SK-N-SH treated with all-trans-retinoic acid at 6 μM for 48 hours (cell line): ENCODE measurements around the gene BPIFB6.
A peak's percentile ranks its signal among the peaks of the same experiment; 100 is the strongest.

Experiments used
- ATAC-seq: fragments of 200-7000 bp; cut with Tn5 transposase; 3 replicates; pipeline ENCODE4 v1.9.1; 2020; ENCODE audit warnings: mild to moderate bottlenecking, moderate library complexity
- ARNTL ChIP-seq: fragments of 450-650 bp; formaldehyde crosslinking; IDR thresholded peaks from 2 replicates; pipeline ENCODE4 v1.5.0; 2020; ENCODE audit warnings: low read depth, mild to moderate bottlenecking, moderate library complexity, borderline replicate concordance
- BACH2 ChIP-seq: fragments of 250-450 bp; sonication (Bioruptor Pico); IDR thresholded peaks from 2 replicates; pipeline ENCODE4 v1.9.0; 2021; ENCODE audit warnings: mild to moderate bottlenecking, borderline replicate concordance
- CSDC2 ChIP-seq: fragments of 250-450 bp; sonication (Bioruptor Pico); IDR thresholded peaks from 2 replicates; pipeline ENCODE4 v1.5.0; 2020; ENCODE audit warnings: mild to moderate bottlenecking, moderate library complexity
- ESRRG ChIP-seq: fragments of 250-450 bp; sonication (Bioruptor Pico); IDR thresholded peaks from 2 replicates; pipeline ENCODE4 v1.6.1; 2021; ENCODE audit warnings: mild to moderate bottlenecking
- GLIS3 ChIP-seq: fragments of 250-450 bp; sonication (Bioruptor Pico); IDR thresholded peaks from 2 replicates; pipeline ENCODE4 v1.5.0; 2020; ENCODE audit warnings: mild to moderate bottlenecking, moderate library complexity
- ISL1 ChIP-seq: fragments of 250-450 bp; sonication (Bioruptor Pico); IDR thresholded peaks from 2 replicates; pipeline ENCODE4 v2.1.2; 2022; ENCODE audit warnings: mild to moderate bottlenecking, moderate library complexity
- OSR1 ChIP-seq: fragments of 250-450 bp; sonication (Bioruptor Pico); IDR thresholded peaks from 2 replicates; pipeline ENCODE4 v1.8.0; 2022; ENCODE audit warnings: moderate library complexity, mild to moderate bottlenecking, inconsistent platforms
- PPARA ChIP-seq: fragments of 250-450 bp; sonication (Bioruptor Pico); IDR thresholded peaks from 2 replicates; pipeline ENCODE4 v1.5.0; 2020; ENCODE audit warnings: mild to moderate bottlenecking, borderline replicate concordance
- RARB ChIP-seq: fragments of 250-450 bp; sonication (Bioruptor Pico); IDR thresholded peaks from 2 replicates; pipeline ENCODE4 v1.8.0; 2021; ENCODE audit warnings: mild to moderate bottlenecking, moderate library complexity
- SNAI2 ChIP-seq: fragments of 250-450 bp; sonication (Bioruptor Pico); IDR thresholded peaks from 2 replicates; pipeline ENCODE4 v1.5.0; 2020; ENCODE audit warnings: mild to moderate bottlenecking, moderate library complexity
- TCF4 ChIP-seq: fragments of 250-450 bp; sonication (Bioruptor Pico); IDR thresholded peaks from 2 replicates; pipeline ENCODE4 v1.8.0; 2021; ENCODE audit warnings: mild to moderate bottlenecking, moderate library complexity, borderline replicate concordance
- TOX ChIP-seq: fragments of 250-450 bp; sonication (Bioruptor Pico); IDR thresholded peaks from 2 replicates; pipeline ENCODE4 v1.8.0; 2021; ENCODE audit warnings: mild to moderate bottlenecking, moderate library complexity, borderline replicate concordance
- ZC3H10 ChIP-seq: fragments of 250-450 bp; sonication (Bioruptor Pico); IDR thresholded peaks from 2 replicates; pipeline ENCODE4 v1.5.1; 2021; ENCODE audit warnings: mild to moderate bottlenecking, moderate library complexity
- ZFP3 ChIP-seq: fragments of 250-450 bp; sonication (Bioruptor Pico); IDR thresholded peaks from 2 replicates; pipeline ENCODE4 v1.5.0; 2020; ENCODE audit warnings: mild to moderate bottlenecking, moderate library complexity
- ZFP30 ChIP-seq: fragments of 450-650 bp; formaldehyde crosslinking; IDR thresholded peaks from 2 replicates; pipeline ENCODE4 v1.5.0; 2022; ENCODE audit warnings: mild to moderate bottlenecking, moderate library complexity
- ZNF565 ChIP-seq: fragments of 450-650 bp; formaldehyde crosslinking; conservative IDR thresholded peaks from 2 replicates; pipeline ENCODE4 v1.5.0; 2020; ENCODE audit warnings: low read depth, mild to moderate bottlenecking, moderate library complexity
- ZNF70 ChIP-seq: fragments of 450-650 bp; formaldehyde crosslinking; IDR thresholded peaks from 2 replicates; pipeline ENCODE4 v1.5.0; 2020; ENCODE audit warnings: mild to moderate bottlenecking, moderate library complexity
- ZNF8 ChIP-seq: fragments of 450-650 bp; formaldehyde crosslinking; IDR thresholded peaks from 2 replicates; pipeline ENCODE4 v1.5.0; 2020; ENCODE audit warnings: mild to moderate bottlenecking, moderate library complexity
- TF ChIP-seq, protein P1 (sequence below): fragments of 250-450 bp; sonication (Bioruptor Pico); IDR thresholded peaks from 2 replicates; pipeline ENCODE4 v1.5.1; 2021; ENCODE audit warnings: mild to moderate bottlenecking, moderate library complexity
- TF ChIP-seq, protein P2 (sequence below): fragments of 250-450 bp; sonication (Bioruptor Pico); IDR thresholded peaks from 2 replicates; pipeline ENCODE4 v1.8.0; 2020; ENCODE audit warnings: mild to moderate bottlenecking, moderate library complexity, borderline replicate concordance
- TF ChIP-seq, protein P3 (sequence below): fragments of 250-450 bp; sonication (Bioruptor Pico); IDR thresholded peaks from 2 replicates; pipeline ENCODE4 v1.5.1; 2020; ENCODE audit warnings: low read depth, mild to moderate bottlenecking, moderate library complexity
- TF ChIP-seq, protein P4 (sequence below): fragments of 250-450 bp; sonication (Bioruptor Pico); IDR thresholded peaks from 2 replicates; pipeline ENCODE4 v1.5.0; 2020; ENCODE audit warnings: mild to moderate bottlenecking, moderate library complexity
- TF ChIP-seq, protein P5 (sequence below): fragments of 250-450 bp; sonication (Bioruptor Pico); IDR thresholded peaks from 2 replicates; pipeline ENCODE4 v1.8.0; 2021; ENCODE audit warnings: low read depth, mild to moderate bottlenecking, moderate library complexity, borderline replicate concordance

BPIFB6 gene

DNA sequence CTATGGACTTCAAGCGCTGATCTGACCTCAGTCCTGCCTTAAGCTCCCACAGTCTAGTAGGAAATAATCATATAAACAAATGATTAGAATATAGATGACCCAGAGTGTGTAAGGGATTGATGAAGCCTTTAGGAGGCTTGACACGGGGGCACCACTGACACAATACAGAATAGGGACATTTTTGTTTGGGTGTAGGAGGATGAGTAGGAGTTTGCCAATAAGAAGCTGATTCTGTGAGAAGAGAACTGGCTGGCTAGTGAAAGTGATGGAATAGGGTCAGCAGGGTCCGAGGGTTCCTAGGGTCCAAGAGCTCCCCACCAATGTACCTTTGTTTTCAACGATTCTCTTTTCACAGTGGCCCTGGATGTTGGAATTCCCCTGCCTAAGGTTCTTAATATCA, 40.9 kb downstream of the BPIFB6 start:
- ATAC-seq: no peak
- TF ChIP-seq ISL1 (CRISPR knock-in tag) (no peak), ARNTL (no peak), OSR1 (no peak), ZFP3 (CRISPR knock-in tag) (peak; percentile 57; the same call in 1 of the 2 replicates), BACH2 (no peak), ZC3H10 (CRISPR knock-in tag) (no peak)
- TF ChIP-seq, protein P1, sequence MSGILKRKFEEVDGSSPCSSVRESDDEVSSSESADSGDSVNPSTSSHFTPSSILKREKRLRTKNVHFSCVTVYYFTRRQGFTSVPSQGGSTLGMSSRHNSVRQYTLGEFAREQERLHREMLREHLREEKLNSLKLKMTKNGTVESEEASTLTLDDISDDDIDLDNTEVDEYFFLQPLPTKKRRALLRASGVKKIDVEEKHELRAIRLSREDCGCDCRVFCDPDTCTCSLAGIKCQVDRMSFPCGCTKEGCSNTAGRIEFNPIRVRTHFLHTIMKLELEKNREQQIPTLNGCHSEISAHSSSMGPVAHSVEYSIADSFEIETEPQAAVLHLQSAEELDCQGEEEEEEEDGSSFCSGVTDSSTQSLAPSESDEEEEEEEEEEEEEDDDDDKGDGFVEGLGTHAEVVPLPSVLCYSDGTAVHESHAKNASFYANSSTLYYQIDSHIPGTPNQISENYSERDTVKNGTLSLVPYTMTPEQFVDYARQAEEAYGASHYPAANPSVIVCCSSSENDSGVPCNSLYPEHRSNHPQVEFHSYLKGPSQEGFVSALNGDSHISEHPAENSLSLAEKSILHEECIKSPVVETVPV (CRISPR knock-in tag): no peak

DNA sequence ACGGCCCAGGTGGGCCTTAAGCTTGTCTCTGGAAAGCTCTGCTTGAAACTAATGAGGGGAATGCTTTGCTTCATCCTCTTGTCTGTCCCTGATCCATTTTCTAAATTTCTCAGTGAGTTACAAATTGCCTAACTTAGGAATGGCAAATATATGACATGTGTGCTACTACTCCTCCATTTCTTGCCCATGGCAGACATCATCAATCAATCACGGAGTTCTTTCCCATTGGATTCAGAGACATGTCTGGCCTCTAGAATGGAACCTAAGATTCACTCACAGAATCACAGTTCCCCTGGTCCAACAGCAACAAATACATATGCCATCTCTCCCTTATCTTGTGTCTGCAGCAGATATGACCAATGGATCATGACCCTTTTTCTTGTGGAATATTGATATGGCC, 41.4 kb downstream of the BPIFB6 start:
- TF ChIP-seq PPARA (CRISPR knock-in tag) (no peak), RARB (CRISPR knock-in tag) (no peak), ZFP30 (CRISPR knock-in tag) (no peak), ZNF70 (no peak), GLIS3 (no peak), ESRRG (no peak), ISL1 (CRISPR knock-in tag) (no peak), CSDC2 (CRISPR knock-in tag) (no peak), BACH2 (no peak), ZFP3 (CRISPR knock-in tag) (no peak), ZNF565 (CRISPR knock-in tag) (no peak)
- TF ChIP-seq, protein P2, sequence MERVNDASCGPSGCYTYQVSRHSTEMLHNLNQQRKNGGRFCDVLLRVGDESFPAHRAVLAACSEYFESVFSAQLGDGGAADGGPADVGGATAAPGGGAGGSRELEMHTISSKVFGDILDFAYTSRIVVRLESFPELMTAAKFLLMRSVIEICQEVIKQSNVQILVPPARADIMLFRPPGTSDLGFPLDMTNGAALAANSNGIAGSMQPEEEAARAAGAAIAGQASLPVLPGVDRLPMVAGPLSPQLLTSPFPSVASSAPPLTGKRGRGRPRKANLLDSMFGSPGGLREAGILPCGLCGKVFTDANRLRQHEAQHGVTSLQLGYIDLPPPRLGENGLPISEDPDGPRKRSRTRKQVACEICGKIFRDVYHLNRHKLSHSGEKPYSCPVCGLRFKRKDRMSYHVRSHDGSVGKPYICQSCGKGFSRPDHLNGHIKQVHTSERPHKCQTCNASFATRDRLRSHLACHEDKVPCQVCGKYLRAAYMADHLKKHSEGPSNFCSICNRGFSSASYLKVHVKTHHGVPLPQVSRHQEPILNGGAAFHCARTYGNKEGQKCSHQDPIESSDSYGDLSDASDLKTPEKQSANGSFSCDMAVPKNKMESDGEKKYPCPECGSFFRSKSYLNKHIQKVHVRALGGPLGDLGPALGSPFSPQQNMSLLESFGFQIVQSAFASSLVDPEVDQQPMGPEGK (CRISPR knock-in tag): no peak
- TF ChIP-seq, all 23 proteins: peak for 0

DNA sequence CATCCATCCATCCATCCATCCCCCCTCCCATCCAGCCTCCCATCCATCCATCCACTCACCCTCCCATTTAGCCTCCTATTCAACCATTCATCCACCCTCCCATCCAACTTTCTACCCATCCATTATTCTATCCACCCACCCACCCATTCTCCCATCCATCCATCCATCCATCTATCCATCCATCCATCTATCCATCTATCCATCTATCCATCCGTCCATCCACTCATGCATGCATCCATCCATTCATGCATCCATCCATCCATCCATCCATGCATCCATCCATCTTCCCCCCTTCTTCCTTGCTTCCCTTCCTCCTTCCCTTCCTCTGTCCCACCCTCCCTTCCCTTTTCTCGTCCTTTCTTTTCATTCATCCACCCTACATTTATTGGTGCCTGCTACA, 43.2 kb downstream of the BPIFB6 start:
- ATAC-seq: no peak
- TF ChIP-seq SNAI2 (CRISPR knock-in tag): no peak
- TF ChIP-seq CSDC2 (CRISPR knock-in tag): no peak
- no peak for TF ChIP-seq OSR1
- no peak for TF ChIP-seq ARNTL
- TF ChIP-seq ZFP30 (CRISPR knock-in tag): no peak
- no peak for TF ChIP-seq PPARA (CRISPR knock-in tag)

More for the DNA sequence above, 41.4 kb downstream of the BPIFB6 start:
- no peak for ATAC-seq

DNA sequence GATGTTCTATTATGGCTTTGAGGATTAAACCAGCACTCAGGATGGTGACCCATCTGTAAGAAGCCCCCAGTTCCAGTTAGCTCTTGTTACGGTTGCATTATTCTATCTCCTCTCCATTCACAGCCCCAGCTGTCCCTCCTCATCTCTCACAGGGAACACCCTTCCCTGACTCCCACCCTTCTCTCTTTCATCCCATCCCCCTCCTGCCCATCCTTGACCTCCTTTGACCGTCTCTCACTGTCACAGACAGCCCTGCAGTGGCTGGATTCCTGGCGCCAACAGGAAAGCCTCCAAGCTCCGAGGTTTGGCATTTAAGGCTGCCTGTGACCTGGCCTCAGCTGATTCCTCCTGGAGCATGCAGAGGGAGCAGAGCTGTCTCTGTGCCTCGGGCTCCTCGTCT, 43.8 kb downstream of the BPIFB6 start:
- TF ChIP-seq ISL1 (CRISPR knock-in tag) (no peak), GLIS3 (no peak), ZFP30 (CRISPR knock-in tag) (no peak), BACH2 (no peak), TOX (CRISPR knock-in tag) (no peak), ZNF8 (CRISPR knock-in tag) (no peak), PPARA (CRISPR knock-in tag) (no peak), SNAI2 (CRISPR knock-in tag) (no peak), ESRRG (no peak), TCF4 (no peak)
- TF ChIP-seq, protein P3, sequence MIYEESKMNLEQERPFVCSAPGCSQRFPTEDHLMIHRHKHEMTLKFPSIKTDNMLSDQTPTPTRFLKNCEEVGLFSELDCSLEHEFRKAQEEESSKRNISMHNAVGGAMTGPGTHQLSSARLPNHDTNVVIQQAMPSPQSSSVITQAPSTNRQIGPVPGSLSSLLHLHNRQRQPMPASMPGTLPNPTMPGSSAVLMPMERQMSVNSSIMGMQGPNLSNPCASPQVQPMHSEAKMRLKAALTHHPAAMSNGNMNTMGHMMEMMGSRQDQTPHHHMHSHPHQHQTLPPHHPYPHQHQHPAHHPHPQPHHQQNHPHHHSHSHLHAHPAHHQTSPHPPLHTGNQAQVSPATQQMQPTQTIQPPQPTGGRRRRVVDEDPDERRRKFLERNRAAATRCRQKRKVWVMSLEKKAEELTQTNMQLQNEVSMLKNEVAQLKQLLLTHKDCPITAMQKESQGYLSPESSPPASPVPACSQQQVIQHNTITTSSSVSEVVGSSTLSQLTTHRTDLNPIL: no peak
- TF ChIP-seq, protein P4, sequence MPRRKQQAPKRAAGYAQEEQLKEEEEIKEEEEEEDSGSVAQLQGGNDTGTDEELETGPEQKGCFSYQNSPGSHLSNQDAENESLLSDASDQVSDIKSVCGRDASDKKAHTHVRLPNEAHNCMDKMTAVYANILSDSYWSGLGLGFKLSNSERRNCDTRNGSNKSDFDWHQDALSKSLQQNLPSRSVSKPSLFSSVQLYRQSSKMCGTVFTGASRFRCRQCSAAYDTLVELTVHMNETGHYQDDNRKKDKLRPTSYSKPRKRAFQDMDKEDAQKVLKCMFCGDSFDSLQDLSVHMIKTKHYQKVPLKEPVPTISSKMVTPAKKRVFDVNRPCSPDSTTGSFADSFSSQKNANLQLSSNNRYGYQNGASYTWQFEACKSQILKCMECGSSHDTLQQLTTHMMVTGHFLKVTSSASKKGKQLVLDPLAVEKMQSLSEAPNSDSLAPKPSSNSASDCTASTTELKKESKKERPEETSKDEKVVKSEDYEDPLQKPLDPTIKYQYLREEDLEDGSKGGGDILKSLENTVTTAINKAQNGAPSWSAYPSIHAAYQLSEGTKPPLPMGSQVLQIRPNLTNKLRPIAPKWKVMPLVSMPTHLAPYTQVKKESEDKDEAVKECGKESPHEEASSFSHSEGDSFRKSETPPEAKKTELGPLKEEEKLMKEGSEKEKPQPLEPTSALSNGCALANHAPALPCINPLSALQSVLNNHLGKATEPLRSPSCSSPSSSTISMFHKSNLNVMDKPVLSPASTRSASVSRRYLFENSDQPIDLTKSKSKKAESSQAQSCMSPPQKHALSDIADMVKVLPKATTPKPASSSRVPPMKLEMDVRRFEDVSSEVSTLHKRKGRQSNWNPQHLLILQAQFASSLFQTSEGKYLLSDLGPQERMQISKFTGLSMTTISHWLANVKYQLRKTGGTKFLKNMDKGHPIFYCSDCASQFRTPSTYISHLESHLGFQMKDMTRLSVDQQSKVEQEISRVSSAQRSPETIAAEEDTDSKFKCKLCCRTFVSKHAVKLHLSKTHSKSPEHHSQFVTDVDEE (CRISPR knock-in tag): no peak
- TF ChIP-seq, protein P1 (CRISPR knock-in tag): no peak
- TF ChIP-seq, protein P2 (CRISPR knock-in tag): no peak
- TF ChIP-seq, protein P5, sequence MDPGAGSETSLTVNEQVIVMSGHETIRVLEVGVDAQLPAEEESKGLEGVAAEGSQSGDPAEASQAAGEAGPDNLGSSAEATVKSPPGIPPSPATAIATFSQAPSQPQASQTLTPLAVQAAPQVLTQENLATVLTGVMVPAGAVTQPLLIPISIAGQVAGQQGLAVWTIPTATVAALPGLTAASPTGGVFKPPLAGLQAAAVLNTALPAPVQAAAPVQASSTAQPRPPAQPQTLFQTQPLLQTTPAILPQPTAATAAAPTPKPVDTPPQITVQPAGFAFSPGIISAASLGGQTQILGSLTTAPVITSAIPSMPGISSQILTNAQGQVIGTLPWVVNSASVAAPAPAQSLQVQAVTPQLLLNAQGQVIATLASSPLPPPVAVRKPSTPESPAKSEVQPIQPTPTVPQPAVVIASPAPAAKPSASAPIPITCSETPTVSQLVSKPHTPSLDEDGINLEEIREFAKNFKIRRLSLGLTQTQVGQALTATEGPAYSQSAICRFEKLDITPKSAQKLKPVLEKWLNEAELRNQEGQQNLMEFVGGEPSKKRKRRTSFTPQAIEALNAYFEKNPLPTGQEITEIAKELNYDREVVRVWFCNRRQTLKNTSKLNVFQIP (CRISPR knock-in tag): no peak
- TF ChIP-seq, all 23 proteins: peak for 0
- ATAC-seq: no peak
